GM19438 (cell line): ENCODE data around the gene ERAS.
"Not testable (repeated sequence)": the region's sequence is repeated elsewhere in the genome, so short reads cannot be mapped to it uniquely, and the experiment has no call there.

Experiments used
- ATAC-seq: cut with Tn5 transposase; IDR thresholded peaks from one replicate; pipeline ENCODE4 v1.9.1; 2021; ENCODE audit warnings: low read depth; ENCODE audit not compliant: unreplicated experiment

ERAS gene

DNA sequence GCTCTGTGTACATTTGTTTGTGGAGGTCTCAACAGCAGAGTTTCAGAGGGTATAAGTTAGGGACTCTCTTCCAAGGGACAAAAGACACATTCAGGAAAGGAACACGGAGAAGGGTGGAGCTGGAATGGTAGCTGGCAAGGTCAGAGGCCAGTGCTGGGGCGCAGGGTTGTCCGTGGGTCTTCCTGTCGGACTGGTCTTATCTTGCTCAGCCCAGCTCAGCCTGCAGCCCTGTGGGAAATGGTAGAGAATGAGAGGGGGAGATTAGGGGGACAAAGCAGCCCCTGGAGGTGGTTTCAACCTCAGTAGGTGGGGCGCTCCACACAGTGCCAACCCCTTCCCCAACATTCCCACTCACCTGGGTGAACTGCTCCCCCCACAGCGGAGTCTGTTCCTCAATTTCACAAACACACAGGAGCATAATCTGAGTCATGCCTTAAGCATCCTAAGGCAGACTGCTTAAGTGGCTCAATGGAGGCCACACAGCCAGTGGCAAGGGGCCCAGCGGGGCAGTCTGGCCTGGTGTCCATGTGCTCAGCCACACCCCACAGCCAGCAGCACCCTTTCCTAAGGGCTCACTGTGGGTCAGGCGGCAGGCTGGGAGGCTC lies 31.3 kb upstream of the ERAS start:
- no peak for ATAC-seq

DNA sequence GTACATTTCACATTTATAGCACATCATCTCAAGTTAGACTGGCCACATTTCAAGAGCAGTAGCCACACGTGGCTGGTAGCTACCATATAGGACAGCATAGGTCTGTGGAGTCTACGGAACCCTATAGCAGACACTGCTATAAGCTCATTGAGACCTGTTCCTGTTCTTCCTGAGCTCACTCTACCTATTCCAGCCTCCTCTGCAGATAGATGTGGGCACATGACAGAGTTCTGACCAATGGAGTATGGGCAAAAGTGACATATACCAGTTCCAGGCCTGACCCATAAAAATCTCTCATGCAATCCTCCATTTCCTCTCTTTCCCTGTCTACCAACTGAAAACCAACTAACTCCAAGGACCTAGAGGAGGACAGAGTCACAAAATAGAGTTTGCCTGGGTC lies 28.0 kb upstream of the ERAS start:
- ATAC-seq = no peak

DNA sequence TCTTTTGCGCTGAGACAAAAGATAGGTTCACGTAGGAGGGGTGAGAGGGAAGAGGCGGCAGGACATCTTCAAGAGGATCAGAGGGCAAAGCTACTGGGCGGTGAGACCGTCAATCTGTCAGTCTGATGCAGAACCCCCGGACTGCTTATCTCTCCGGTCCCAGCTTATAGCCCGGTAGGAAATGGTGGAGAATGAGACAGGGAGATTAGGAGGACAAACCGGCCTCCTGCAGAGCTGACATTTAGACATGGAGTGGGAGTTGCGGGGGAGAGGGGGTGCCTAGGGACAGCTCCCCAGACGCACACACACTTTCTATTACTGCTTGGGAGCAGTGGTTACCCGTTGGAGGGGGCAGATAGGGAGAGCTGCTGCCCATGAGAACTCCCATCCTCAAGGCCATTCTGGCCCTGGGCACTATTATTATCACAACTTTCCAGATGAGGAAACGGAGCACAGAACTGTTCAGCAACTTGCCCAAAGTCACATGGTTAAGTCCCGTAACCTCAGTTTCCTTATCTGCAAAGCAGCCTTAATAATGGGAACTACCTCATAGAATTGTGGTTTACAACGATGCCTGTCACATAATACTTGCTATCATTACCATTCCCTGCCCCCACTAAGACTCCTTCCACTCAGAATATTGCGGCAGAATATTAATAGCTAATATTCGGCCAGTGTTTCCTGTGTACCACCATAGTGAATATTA lies 25.6 kb upstream of the ERAS start:
- no peak for ATAC-seq

DNA sequence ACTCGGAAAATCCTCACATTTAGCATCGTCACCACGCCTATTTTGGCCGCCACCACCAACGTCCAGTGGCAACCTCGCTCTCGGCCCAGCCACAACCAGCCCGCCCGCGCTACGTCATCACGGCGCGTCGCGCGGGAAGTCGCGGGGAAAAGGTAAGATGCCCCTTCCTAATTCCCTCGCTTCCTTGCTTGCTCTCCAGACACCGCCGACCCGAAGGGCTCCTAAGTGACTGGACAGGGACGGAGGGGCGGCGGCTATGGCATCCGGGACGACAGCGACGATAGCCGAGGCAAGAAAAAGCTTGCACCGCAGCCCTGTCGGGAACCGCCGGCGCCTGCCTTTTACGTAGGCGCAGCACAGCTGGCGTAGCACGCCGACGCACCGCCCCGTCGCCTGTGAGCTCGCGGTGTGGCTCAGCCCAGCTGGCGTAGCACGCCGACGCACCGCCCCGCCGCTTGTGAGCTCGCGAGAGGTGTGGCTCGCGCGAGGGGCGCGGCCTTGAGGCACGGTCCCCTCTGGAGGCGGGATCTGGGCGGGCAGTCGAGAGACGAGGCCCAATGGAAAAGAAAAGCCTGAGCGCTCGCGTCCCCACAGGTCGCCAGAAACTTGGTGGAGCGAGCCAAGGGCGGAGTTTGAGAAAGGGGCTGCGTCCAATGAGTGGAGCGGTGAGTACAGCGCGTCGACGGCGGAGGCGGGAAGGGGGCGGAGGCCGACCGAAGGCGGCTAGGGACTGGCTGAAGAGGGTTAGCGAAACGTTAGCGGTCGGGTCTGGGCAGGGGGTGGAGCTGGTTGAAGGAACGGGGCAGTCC lies 24.8 kb upstream of the ERAS start, which contains the start of gene HDAC6:
Gene HDAC6, plus strand, starts transcription at position 788 of the 809 bp plus-strand sequence. CDS start 626 bp downstream, outside the sequence.
- ATAC-seq = peak; percentile 81

DNA sequence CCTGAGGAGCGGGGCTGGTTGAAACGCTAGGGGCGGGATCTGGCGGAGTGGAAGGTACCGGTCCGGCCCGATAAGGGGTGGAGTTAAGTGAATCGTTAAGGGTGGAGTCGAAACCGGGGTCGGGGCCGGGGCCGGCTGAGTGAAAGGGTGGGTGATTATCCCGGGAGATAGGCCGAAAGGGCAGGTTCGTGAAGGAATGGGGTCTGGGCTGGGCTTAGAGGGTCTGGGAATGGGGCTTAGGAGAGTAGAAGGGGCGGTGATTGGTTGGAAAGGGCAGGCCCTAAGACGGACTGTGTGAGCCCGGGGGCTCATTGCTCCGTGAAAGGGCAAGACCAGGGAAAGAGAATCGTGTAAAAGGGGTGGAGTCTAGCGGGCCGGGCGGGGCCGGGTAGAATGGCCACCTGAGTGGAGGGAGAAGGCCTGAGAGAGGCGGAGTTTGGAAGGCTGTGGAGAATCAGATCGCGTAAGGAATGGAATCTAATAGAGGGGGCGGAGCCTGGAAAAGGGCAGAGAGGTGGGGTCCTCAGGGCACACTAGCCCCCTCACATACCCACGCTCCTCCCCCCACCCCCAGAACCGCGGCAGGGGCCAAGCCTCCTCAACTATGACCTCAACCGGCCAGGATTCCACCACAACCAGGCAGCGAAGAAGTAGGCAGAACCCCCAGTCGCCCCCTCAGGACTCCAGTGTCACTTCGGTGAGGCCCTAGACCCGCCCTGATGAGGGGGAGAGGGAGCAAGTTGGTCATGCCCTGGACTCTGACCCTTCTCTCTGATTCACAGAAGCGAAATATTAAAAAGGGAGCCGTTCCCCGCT lies 24.0 kb upstream of the ERAS start:
- ATAC-seq = peak; percentile 47

DNA sequence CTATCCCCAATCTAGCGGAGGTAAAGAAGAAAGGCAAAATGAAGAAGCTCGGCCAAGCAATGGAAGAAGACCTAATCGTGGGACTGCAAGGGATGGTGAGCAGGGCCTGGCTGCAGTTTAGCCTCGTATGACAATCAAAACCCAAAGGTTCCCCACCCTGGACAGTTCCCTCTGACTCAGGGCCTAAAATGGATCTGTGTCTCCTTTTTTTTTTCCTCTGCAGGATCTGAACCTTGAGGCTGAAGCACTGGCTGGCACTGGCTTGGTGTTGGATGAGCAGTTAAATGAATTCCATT lies 23.5 kb upstream of the ERAS start:
- no peak for ATAC-seq

DNA sequence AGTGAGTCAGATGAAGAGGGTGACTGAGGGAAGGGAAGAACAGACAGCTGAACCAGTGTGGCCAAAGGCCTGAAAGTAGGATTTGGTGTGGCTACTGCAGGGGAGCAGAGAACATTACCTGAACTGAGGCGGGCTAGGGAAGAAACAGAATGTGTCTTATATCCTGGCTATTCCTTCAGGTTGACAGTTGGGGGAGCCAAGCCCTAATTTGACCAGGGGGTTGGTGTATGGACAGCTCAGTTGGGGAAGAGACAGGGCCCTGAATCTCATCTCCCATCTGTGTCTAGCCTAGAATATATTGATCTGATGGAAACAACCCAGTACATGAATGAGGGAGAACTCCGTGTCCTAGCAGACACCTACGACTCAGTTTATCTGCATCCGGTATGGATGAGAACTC lies 20.2 kb upstream of the ERAS start:
- no peak for ATAC-seq

DNA sequence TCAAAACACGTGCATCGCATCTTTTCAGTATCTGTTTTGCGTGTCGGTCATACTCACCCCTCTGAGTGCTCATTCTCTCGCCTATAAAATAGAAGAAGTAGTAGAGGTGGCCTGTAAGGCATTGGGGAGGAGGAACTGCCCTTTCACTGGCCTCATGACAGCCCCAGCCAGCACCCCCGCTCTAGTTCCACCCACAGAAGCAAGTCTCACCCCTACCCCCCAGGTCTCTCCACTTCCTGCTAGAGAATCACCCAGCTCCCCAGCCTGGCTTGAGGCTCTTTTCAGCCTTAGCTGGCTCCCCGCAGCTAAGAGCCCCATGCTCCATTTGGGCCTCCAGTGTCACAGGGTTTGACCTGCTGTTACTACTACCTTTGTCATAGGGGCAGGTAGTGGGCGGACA lies 12.7 kb upstream of the ERAS start:
- no peak for ATAC-seq

DNA sequence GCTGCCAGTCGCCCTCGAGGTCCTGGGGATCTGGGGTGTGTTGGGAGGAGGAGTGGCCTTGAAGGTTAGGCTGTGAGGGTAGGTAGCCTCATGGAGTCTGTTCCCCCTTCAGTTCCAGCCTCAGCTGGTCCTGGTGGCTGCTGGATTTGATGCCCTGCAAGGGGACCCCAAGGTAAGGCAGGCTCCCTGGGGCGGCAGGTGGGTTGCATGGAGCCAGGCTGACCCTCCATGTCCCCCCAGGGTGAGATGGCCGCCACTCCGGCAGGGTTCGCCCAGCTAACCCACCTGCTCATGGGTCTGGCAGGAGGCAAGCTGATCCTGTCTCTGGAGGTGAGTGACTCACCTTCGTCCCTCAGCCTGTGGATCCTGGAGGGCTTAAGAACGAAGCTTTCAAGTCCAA lies 11.6 kb upstream of the ERAS start:
- ATAC-seq = no peak

DNA sequence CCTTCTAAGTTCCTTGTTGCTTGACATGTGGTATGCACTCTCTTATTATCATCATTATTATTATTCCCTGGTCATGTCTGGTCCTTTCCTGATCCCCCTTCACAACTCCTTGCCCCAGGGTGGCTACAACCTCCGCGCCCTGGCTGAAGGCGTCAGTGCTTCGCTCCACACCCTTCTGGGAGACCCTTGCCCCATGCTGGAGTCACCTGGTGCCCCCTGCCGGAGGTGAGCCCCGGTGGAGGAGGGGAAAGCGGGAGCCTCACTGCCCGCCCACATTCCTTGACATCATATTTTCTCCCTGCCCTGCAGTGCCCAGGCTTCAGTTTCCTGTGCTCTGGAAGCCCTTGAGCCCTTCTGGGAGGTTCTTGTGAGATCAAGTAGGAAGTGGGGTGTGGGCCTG lies 11.0 kb upstream of the ERAS start:
- no peak for ATAC-seq

DNA sequence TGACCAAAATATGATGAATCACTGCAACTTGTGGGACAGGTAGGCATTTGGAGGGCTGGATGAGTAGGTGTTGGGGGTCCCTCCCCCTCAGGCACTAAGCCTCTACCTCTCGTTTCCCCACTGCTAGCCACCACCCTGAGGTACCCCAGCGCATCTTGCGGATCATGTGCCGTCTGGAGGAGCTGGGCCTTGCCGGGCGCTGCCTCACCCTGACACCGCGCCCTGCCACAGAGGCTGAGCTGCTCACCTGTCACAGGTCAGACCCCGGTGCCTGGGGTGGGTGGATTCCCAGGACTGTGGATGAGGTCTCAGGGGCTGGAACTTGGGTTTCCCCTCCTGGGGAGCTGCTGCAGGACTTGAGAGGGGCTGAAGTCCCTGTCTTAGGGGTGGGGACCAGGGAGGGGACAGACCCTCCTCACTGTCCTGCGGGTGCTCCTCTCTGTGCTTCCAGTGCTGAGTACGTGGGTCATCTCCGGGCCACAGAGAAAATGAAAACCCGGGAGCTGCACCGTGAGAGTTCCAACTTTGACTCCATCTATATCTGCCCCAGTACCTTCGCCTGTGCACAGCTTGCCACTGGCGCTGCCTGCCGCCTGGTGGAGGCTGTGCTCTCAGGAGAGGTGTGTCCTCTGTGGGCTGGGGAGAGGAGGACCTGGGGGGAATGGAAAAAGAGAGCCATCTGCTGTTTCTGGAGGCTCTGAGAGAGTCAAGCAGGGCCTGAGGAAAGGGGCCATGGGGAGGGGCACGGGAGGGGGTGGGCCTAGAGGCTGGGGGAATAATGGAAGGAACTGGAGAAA lies 10.1 kb upstream of the ERAS start:
- no peak for ATAC-seq

DNA sequence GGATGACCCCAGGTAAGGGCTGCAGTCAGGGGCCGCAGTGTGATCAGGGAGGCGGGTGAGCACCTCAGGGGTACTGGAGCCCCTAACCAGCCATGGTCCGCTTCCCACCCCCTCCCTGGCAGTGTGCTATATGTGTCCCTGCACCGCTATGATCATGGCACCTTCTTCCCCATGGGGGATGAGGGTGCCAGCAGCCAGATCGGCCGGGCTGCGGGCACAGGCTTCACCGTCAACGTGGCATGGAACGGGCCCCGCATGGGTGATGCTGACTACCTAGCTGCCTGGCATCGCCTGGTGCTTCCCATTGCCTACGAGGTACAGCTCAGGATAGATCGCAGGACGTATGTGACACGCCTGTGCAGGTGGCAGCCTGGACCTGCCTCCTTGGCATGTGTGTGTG lies 8.2 kb upstream of the ERAS start:
- ATAC-seq = no peak

DNA sequence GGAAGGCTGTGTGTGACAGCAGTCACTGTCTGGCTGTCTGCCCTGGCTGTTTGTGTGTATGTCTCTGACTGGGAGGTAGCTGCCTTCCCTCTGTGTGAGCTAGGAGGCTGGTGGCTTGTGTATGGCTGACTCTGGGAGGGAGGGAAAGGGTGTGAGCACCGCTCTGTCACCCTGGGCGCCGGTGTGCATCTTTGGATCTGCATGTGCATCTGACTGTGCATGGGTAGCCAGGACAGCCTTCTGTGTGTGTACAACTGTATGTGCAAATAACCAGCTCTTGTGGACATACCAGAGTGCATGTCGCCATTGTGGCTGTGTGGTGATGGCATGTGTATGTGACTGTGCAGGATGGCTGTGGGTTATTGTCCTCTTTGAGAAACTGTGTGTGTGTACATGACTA lies 7.4 kb upstream of the ERAS start:
- no peak for ATAC-seq

DNA sequence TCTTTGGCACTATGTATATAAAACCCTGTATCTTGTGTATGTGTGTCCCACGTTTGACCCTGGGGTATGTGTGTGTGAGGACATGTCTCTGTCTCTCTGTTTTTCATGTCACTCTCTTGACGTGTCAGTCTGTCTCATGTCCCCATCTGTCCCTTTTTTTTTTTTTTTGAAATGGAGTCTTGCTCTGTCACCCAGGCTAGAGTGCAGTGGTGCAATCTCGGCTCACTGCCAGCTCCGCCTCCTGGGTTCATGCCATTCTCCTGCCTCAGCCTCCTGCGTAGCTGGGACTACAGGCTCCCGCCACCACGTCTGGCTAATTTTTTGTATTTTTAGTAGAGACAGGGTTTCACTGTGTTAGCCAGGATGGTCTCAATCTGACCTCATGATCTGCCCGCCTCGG lies 6.9 kb upstream of the ERAS start:
- ATAC-seq = not testable (repeated sequence)

DNA sequence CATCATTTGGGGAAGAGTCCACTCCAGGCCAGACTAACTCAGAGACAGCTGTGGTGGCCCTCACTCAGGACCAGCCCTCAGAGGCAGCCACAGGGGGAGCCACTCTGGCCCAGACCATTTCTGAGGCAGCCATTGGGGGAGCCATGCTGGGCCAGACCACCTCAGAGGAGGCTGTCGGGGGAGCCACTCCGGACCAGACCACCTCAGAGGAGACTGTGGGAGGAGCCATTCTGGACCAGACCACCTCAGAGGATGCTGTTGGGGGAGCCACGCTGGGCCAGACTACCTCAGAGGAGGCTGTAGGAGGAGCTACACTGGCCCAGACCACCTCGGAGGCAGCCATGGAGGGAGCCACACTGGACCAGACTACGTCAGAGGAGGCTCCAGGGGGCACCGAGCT lies 3.3 kb upstream of the ERAS start:
- ATAC-seq = no peak

DNA sequence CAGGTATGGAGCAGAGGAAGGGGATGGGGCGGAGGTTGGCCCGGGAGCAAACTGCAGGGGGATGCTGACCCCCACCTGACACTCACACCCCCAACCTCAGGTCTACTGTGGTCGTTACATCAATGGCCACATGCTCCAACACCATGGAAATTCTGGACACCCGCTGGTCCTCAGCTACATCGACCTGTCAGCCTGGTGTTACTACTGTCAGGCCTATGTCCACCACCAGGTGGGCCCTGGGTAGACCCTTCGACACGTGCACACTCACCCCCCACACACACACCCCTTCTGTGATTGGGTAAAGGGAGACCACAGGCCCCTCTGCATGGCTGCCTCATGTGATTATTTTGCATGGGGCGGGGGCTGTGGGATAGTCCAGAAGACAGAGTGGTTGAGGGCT lies 2.2 kb upstream of the ERAS start:
- no peak for ATAC-seq

DNA sequence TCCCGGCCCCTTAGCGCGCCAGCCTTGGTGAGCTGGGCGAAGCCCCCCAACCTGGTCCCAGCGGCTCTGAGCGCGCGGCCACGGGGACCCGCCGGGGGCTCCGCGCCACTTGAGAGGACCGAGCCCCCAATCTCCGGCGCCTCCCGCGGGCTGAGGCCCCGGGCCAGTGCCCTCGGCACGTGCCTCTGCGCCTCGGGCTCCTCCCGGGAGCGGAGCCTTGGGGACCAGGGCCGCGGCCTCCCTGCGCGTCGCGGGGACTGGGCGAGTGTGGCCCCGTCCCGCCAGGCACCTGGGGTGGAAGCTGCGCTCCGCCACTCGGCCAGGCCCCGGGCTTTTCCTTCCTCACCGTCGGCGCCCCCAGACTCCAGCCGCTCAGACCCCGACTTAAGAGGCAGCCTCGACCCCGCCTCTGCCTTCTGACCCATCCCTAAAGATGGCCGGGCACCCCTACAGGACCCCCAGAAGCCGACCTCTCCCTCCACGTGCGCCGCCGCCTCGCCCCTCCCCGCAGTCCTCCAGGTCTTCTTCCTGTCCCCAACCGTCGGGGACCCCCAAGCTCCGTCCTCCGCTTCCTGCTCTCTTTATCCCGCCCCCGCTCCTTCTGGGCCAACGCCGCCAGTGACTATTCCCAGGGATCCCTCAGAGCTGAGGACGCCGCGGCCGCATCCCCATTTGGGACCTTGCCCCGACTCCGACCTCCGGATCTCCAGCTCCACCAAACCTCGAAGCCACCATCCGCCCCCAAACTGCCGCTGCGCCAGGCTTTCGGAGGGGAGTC lies 752 bp downstream of the ERAS start:
- no peak for ATAC-seq

DNA sequence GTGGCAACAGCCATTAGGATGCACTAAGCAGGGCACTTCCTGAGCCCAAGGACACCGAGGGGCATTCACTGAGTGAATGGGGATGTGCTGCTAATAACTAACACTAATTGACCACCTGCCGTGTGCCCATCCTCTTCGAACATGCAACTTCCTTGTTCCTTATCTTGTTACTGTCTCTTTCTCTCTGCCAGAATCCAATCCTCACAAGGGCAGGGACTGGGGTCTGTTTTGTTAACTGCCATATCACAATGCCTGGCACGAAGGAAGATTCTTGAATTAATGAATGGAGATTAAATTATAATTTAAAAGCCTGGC lies 1.3 kb downstream of the ERAS start:
- ATAC-seq = no peak

DNA sequence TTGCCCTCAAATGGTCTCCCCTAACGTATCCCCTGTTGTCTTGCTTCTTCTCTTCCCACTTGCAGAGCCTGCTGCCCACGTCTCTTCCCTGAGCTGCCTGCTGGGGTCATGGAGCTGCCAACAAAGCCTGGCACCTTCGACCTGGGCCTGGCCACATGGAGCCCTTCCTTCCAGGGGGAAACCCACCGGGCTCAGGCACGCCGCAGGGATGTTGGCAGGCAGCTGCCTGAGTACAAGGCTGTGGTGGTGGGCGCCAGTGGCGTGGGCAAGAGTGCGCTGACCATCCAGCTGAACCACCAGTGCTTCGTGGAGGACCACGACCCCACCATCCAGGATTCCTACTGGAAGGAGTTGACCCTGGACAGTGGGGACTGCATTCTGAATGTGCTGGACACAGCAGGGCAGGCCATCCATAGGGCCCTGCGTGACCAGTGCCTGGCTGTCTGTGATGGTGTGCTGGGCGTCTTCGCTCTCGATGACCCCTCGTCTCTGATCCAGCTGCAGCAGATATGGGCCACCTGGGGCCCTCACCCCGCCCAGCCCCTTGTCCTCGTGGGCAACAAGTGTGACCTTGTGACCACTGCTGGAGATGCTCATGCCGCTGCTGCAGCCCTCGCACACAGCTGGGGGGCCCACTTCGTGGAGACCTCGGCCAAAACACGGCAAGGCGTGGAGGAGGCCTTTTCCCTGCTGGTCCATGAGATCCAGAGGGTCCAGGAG lies 2.9 kb downstream of the ERAS start:
- ATAC-seq = no peak
